SK-N-MC (cell line): ENCODE data around the gene TARBP2.

ENCODE experiments used
- EZH2 ChIP-seq: fragments of 200-600 bp; sonication (generic); IDR thresholded peaks from one replicate; pipeline ENCODE4 v1.6.1; 2017; ENCODE audit warnings: antibody characterized with exemption
- POLR2AphosphoS5 ChIP-seq: IDR thresholded peaks from 2 replicates; pipeline ENCODE4 v1.6.1; 2012; ENCODE audit warnings: mild to moderate bottlenecking, low read depth, low read length, borderline replicate concordance

- no peak for TF ChIP-seq POLR2AphosphoS5
- no peak for TF ChIP-seq EZH2
Measured at GRCh38 chr12:53496752-53497032, 4.4 kb upstream of the TARBP2 start.
